HCT116 (cell line): ENCODE measurements around the gene SIT1.
"Not testable (repeated sequence)": the region's sequence is repeated elsewhere in the genome, so short reads cannot be mapped to it uniquely, and the experiment has no call there.

Experiments
- CTCF ChIP-seq, 3 experiments: fragments of 200-600 bp in 1 of 3; sonication (generic) in 1 of 3; IDR thresholded peaks in 2 of 3; conservative IDR thresholded peaks in 1 of 3; 2 replicates each; pipeline ENCODE4 v1.5.1; 2012 to 2017; ENCODE audit warnings: low read depth in 2 of 3, low read length in 2 of 3, antibody characterized with exemption in 1 of 3, borderline replicate concordance in 1 of 3, control low read depth in 1 of 3, mild to moderate bottlenecking in 1 of 3, mixed read lengths in 1 of 3, mixed run types in 1 of 3, moderate library complexity in 1 of 3; ENCODE audit not compliant: insufficient read depth in 1 of 3
- EZH2 ChIP-seq: fragments of 200-600 bp; sonication (generic); IDR thresholded peaks from 2 replicates; pipeline ENCODE4 v1.6.1; 2017; ENCODE audit warnings: antibody characterized with exemption, mixed run types
- POLR2A ChIP-seq: IDR thresholded peaks from 2 replicates; pipeline ENCODE4 v1.7.0; 2011; ENCODE audit warnings: borderline replicate concordance; ENCODE audit not compliant: insufficient read depth, insufficient read length; ENCODE audit errors: extremely low read depth
- REST ChIP-seq: IDR thresholded peaks from 2 replicates; pipeline ENCODE4 v1.6.1; 2012; ENCODE audit warnings: low read depth
- SIN3A ChIP-seq: IDR thresholded peaks from 2 replicates; pipeline ENCODE4 v1.6.1; 2012; ENCODE audit warnings: low read depth

GRCh38 chr9:35645736-35646135 is 5.0 kb downstream of the SIT1 start:
- not testable (repeated sequence) for TF ChIP-seq REST; SIN3A; CTCF (IDR thresholded peaks at IDR 0.05 in 2 of 3, conservative IDR thresholded peaks at IDR 0.05 in 1 of 3; ENCODE audit: borderline replicate concordance in 1 of 3, insufficient read depth in 1 of 3, low read depth in 2 of 3, low read length in 2 of 3); EZH2; POLR2A
